Mononuclear cell (primary cell): ENCODE data around the gene PKD1. TPM values are rescaled to one million over a fixed set of nuclear protein-coding genes. Genes with fewer than 3 reads are reported as not detected.
"Not testable (repeated sequence)": the region's sequence is repeated elsewhere in the genome, so short reads cannot be mapped to it uniquely, and the experiment has no call there.

Experiments
- H3K27me3 ChIP-seq: 2 replicates; pipeline ENCODE4 v1.6.0; 2011; ENCODE audit warnings: low read length, control low read depth; ENCODE audit not compliant: insufficient read depth
- H3K4me1 ChIP-seq: 2 replicates; pipeline ENCODE4 v1.5.1; 2011; ENCODE audit warnings: mild to moderate bottlenecking, low read length, control low read depth; ENCODE audit not compliant: insufficient read depth
- H3K4me3 ChIP-seq: 2 replicates; pipeline ENCODE4 v1.5.1; 2011; ENCODE audit warnings: mild to moderate bottlenecking, low read length, moderate library complexity
- H3K9me3 ChIP-seq: 2 replicates; pipeline ENCODE4 v1.5.1; 2011; ENCODE audit warnings: low read depth, mild to moderate bottlenecking, control low read depth, low read length
- total RNA-seq: library from RNA; depleted of rRNA; stranded (reverse); fragments of >200 nt; gene quantifications from one replicate; pipeline ENCODE4 v1.2.3, GENCODE V29; 2012

Gene PKD1
- total RNA-seq, 1 donor, result 49.6 TPM

DNA sequence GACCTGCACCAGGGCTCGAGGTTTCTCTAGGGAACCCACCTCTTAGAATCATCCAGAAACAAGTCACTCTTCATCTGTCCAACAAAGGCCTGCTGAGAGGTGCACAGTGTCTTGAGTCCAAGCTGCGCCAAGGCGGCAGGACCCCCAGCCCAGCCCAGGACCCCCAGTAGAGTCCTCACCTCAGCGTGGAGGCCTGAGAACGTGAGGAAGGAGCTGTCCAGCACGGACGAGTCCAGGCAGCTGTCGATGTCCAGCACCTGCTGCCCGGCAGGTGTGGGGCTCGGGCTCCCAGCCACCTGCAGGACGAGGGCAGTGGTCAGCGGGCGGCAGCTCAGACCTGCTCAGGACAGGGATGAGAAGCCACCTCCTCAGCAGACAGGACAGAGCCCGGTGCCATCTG is 38.0 kb downstream of the PKD1 start:
- not testable (repeated sequence) for H3K4me3 ChIP-seq, H3K27me3 ChIP-seq, H3K9me3 ChIP-seq, H3K4me1 ChIP-seq

DNA sequence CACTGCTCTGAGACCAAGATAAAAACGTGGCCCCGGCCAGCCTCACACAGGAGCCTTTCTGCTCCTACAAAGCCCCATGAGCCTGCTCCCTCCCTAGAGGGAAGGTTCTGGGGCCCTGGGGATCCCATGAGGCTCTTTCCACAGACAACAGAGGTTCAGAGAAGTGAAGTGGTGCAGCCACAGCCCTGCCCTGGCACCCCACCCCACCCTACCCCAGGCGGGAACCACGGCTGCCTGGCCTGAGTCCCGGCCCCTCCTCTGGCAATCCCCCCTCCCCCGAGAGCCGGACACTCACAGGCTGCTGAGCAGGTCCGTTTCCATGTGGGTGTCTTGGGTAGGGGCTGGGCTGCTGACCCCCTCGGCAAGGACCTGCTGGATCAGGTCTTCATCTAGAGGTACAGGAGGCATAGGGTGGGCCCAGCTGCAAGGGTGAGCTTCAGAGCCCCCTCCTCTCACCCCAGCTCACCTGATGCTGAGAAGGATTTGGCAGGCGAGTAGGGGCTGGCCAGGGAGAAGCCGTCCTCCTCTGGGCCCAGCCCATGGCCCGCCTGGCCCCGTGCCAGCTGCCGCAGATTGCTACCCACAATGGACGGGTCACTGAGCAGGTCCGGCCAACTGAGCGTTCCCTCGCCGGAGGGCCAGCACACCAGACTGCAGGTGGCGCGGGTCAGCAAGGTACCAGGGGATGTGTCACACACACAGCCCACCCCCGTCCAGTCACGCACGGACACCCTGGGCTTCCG is 38.7 kb downstream of the PKD1 start:
- H3K4me3 ChIP-seq, result no peak overlapping the region
- H3K4me1 ChIP-seq, result no peaks in the 10 kb centered on the region
- H3K27me3 ChIP-seq, result no peaks in the 10 kb centered on the region
- H3K9me3 ChIP-seq, result no peaks in the 10 kb centered on the region

DNA sequence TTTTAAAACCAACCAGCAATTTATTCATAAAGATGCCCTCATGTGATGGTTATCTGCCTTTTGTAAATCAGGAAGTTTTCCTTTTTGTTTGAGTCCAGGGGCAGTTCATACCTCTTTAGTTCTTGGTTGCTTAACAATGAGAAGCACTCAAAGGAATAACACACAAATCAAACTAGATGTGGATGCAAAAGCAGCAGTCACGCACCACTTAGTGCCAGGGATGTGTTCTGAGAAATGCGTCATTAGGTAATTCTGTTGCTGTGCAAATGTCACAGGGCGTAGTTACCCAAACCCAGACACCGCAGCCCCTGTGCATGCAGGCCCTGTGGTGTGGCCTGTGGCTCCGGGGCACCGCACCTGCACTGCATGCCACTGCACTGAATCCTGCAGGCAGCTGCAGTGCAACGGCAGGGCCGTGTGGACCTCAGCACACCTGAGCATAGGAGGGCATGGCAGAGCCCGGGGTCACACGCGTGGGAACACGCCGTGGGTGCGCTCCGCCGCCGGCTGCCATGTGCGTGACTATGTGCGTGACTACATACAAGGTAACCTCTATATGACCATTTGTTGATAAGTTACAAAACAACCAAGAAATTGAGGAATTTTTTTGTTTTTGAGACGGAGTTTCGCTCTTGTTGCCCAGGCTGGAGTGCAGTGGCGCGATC is 39.6 kb downstream of the PKD1 start:
- Histone ChIP-seq H3K9me3 (no peaks in the 10 kb centered on the region), H3K27me3 (no peaks in the 10 kb centered on the region), H3K4me1 (no peaks in the 10 kb centered on the region), H3K4me3 (no peak overlapping the region)

DNA sequence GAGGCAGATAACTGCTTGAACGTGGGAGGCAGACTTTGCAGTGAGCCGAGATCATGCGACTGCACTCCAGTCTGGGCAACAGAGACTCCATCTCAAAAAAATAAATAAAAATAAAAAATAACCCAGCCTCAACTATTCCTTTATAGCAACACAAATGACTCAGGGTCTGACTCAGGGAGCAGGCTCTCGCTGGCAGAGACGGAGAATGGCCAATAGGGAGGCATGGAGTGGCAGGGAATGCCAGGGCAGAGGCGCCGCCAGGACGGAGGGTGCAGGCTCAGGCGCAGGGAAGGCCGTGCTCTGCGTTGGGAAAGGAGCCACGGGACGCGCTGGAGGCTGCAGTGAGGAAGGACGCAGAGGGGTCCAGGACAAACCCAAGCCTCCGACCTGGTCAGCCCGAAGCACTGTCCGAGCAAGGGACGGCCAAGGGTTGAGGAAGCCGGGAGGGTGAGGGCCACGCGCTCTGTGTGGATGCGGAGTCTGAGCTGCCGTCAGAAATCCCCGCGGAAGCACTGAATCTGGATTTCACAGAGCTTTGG is 40.3 kb downstream of the PKD1 start:
- Histone ChIP-seq H3K4me3 (no peak overlapping the region), H3K27me3 (no peaks in the 10 kb centered on the region), H3K9me3 (no peaks in the 10 kb centered on the region), H3K4me1 (no peaks in the 10 kb centered on the region)

DNA sequence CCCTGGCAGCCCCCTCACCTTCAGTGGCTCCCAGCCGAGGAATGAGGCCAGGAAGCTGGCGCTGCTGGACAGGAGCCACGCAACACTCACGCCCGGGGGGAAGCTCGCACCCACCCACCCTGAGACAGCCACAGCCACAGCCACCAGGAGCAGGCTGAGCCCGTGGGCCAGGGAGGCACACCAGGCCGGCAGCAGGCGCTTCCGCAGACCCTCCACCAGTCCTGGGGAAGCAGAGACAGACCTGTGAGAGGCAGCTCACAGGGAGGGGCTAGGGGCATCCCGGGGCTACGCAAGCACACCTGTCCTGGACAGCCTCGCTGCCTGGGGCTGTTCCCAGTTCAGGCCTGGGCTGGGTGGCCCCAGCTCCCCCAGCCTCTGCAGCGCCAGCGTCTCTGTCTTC is 41.9 kb downstream of the PKD1 start:
- H3K27me3 ChIP-seq, result no peaks in the 10 kb centered on the region
- no peaks in the 10 kb centered on the region for H3K9me3 ChIP-seq
- no peaks in the 10 kb centered on the region for H3K4me1 ChIP-seq

DNA sequence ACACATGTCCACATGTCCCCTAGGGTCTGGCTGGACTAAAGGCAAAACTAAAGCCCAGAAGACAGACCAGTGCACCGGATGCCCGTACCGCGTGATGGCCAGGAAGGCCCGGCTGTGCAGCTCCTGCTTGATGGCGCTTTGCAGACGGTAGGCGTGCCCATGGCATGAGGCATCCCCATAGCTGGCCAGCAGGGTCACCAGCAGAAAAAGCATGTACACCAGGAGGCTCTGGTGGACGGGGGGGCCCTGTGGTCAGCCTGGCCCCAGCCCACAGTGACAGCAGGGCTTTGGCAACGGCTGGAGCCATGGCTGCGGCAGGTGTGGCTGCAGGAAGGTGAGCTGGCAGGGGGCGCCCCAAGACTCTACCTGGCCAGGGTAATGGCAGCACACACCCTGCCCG is 42.8 kb downstream of the PKD1 start:
- Histone ChIP-seq H3K4me1 (no peaks in the 10 kb centered on the region), H3K9me3 (no peaks in the 10 kb centered on the region), H3K4me3 (no peak overlapping the region), H3K27me3 (no peaks in the 10 kb centered on the region)

More for the DNA sequence above, 41.9 kb downstream of the PKD1 start:
- H3K4me3 ChIP-seq, result no peak overlapping the region

DNA sequence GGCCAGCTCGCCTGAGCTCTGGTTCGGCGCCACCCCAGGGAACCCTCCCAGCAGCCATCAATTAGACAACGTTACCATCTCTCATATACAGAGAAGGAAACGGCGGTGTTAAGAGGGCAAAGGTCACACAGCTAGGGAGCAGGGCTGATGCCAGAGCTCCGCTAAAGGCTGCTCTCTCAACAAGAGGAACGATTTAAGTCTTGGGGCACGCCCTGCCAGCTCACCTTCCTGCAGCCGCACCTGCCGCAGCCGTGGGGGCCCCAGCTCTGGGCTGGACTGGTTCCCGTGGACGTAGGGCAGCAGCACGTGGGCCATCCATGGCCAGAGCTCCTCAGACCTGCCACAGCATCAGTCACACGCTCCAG is 43.5 kb downstream of the PKD1 start:
- H3K27me3 ChIP-seq, result no peaks in the 10 kb centered on the region
- no peak overlapping the region for H3K4me3 ChIP-seq
- no peaks in the 10 kb centered on the region for H3K9me3 ChIP-seq
- H3K4me1 ChIP-seq, result no peaks in the 10 kb centered on the region

DNA sequence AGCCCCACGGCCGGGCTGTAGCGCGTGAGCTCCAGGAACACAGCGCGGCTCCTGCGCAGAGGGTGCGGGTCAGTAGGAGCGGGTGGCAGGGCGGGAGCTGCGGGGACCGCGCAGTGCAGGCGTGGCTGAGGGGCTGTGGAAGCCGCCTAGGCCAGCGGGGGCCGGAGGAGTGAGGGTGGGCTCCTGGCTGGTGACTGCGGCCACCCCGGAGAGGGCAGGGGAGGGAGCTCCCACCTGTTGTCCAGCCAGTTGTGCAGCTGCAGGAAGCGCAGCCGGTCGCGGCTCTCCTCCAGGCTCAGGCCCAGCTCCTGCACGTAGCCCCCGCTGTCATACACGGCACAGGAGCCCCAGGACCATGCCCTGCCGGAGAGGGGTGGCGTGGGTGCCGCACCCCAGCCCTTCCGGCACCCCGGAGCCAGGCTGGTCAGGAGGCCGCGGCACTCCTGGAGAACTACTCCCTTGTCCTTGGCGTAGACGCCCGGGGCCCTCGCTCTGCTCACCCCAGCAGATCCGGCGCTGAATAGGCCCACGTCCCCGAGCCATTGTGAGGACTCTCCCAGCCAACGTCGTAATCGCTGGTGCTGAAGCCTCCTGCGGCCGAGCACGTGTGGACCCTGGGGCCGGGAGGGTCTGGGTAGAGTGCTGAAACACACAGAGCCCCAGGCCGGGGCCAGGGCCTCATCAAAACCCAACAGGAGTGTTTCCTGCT is 44.0 kb downstream of the PKD1 start:
- no peaks in the 10 kb centered on the region for H3K4me1 ChIP-seq
- no peaks in the 10 kb centered on the region for H3K9me3 ChIP-seq
- no peaks in the 10 kb centered on the region for H3K27me3 ChIP-seq
- no peak overlapping the region for H3K4me3 ChIP-seq

DNA sequence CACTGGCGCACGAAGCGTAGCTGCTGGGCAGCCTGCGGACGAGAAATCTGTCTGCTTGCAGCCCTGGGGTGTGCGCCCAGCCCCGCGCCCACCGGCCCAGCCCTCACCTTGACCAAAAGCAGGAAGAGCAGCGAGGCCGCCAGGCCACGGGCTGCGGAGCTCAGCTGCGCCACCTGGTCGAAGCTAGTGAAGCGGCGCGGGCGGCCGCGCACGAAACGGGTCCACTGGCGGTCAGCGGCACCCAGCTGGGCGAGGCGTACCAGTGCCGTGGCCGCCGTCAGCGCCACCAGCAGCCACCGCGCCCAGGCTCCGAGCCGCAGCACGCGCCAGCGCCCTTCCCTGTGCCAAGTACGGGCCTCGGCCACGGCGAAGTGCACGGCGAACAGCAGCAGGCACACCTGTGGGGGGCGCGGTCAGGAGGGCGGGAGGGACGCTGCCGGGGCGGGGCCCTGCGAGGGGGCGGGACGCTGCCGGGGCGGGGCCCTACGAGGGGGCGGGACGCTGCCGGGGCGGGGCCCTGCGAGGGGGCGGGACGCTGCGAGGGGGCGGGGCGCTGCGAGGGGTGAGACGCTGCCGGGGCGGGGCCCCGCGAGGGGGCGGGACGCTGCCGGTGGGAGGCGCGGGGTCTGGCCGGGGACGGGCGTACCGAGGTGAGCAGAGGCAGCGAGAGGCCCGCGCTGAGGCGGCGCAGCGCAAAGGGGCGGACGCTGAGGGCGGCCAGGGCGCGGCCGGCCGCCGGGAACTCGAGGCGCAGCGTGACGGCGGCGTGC is 44.7 kb downstream of the PKD1 start:
- no peaks in the 10 kb centered on the region for H3K27me3 ChIP-seq
- no peaks in the 10 kb centered on the region for H3K4me1 ChIP-seq
- no peak overlapping the region for H3K4me3 ChIP-seq
- H3K9me3 ChIP-seq, result no peaks in the 10 kb centered on the region

DNA sequence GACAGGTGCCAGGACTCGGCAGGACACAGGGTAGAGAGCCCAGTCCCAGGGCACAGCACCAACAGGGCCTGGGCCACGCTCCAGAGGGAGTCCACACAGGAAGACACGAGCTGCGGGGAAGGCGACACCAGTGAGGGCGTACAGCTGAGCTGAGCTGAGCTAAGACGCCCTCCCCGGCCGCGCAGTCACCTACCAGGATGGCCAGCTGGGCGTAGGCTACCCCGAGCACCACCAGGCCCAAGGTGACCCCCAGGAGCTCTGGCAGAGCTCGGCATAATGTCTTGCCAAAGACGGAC is 45.3 kb downstream of the PKD1 start:
- no peaks in the 10 kb centered on the region for H3K27me3 ChIP-seq
- no peak overlapping the region for H3K4me3 ChIP-seq
- H3K9me3 ChIP-seq, result no peaks in the 10 kb centered on the region
- H3K4me1 ChIP-seq, result no peaks in the 10 kb centered on the region

DNA sequence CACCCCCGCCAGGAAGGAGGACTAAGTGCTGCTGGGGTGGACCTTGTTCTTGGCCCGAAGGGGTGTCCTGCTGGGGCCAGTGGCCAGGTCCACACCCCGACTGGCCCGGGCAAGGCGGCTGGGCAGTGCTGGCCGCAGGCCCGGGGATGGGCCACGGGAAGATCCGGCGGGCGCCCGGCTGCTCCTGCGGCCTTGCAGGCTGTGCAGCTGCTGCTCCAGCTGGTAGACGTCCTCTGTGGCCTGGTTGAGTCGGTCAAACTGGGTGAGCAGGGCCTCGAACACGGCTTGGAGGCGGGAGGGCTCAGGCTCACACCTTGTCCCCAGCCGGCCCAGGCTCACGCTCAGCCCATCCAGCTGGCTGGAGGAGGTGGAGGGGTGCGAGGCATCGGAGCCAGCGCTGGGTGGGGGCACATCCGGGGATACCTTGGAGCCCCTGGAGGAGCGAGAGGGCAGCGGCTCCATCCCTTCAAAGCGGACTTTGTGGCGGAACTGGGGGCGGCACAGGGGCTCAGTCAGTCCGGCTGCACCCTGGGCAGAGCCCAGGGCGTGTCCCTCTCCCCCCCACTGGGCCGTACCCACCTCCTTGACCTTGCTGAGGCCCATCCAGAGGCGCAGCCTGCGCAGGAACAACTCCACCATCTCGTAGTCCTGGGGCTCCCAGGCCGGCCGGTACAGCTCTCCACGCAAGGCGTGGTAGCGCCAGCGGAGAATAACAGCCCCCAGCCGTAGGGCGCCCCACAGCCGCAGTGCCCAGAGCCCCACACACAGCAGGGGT is 45.8 kb downstream of the PKD1 start:
- Histone ChIP-seq H3K4me3 (no peak overlapping the region), H3K4me1 (no peaks in the 10 kb centered on the region), H3K27me3 (no peaks in the 10 kb centered on the region), H3K9me3 (no peaks in the 10 kb centered on the region)

DNA sequence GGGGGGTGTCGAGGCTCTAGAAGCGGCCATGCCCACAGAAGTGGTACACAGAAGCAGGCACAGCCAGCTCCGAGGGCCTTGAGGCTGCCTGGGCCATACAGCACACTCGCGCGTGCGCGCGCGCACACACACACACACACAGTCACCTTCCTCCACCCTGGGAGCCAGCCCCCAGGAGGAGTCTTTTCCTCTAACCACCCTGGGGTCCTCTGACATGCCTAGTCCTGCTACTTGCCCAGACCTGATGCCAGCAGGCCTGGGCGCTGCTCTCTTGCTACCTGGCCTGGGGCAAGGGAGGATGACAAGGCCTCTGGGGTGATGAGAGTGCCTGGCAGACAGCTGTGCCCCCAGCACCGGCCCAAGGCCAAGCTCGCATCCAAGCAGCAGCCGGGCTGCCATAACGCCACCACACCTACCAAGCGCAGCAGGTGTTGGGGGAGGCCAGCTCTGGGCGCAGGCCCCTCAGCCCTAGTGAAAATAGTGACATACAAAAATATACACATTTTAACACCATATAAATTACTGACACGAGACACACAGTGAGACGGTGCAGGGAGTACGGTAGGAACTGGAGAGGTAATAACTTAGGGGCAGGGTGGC is 46.8 kb downstream of the PKD1 start:
- no peaks in the 10 kb centered on the region for H3K9me3 ChIP-seq
- H3K27me3 ChIP-seq, result no peaks in the 10 kb centered on the region
- no peak overlapping the region for H3K4me3 ChIP-seq
- no peaks in the 10 kb centered on the region for H3K4me1 ChIP-seq

DNA sequence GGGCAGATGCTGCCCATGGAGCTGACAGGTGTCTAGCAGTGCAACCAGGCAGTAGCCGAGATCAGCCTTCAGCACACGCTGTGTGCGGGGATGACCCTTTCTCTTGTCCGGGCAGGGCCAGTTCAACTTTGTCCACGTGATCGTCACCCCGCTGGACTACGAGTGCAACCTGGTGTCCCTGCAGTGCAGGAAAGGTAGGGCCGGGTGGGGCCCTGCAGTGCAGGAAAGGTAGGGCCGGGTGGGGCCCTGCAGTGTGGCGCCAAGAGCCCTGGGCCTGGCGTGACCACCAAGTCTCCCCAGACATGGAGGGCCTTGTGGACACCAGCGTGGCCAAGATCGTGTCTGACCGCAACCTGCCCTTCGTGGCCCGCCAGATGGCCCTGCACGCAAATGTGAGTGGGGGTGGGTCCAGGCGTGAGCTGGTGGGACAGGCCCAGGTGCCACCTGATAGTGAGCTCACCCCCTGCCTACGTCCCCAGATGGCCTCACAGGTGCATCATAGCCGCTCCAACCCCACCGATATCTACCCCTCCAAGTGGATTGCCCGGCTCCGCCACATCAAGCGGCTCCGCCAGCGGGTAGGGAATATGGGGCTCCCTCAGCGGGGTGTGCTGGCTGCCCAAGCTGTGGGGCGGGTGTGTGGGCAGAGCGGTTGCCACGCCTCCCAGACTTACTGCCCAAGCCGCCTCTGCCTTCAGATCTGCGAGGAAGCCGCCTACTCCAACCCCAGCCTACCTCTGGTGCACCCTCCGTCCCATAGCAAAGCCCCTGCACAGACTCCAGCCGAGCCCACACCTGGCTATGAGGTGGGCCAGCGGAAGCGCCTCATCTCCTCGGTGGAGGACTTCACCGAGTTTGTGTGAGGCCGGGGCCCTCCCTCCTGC is 47.7 kb downstream of the PKD1 start:
- no peaks in the 10 kb centered on the region for H3K9me3 ChIP-seq
- H3K4me3 ChIP-seq, result no peak overlapping the region
- no peaks in the 10 kb centered on the region for H3K27me3 ChIP-seq
- no peaks in the 10 kb centered on the region for H3K4me1 ChIP-seq
